ENCODE results near the gene NUAK1. TPM values are rescaled to one million over a fixed set of nuclear protein-coding genes. Genes with fewer than 3 reads are reported as not detected.

NUAK1 gene
- total RNA-seq, 1 donor from 2014 or later: 23.4 TPM

DNA sequence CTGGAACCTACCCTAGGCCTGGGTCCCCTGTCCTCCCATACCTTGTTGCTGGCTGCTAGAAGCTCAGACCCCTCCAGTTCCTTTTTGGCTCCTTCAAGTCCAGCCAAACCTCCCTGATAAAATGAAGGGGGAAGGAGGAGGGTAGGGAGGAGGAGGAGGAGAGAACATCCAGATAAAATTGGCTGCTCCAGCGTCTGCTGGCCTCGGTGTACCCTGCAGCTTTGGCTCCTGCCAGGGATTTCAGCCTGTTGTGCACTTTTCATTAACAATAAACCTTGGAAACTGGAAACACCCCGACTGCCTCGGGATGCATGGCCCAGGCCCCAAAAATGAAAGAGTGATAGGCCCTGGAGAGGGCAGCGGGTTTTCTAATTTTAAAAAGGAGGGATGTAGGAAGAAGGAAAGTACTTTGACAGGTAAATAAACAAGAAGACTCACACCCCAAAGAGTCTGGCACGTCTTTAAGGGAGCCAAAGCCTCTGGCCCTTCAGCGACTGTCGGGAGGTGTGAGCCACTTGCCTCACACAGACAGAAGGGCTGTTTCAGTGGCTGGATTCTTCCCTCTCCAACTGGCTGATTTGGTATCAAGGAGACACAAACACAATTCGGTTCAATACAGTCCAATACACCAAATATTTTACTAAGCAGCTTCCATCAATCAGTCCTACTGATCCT is 49.8 kb downstream of the NUAK1 start:
- Mint-ChIP-seq H3K4me3 (no peak overlapping the region), H3K27me3 (ENCODE audit: low read depth) (no peaks in the 10 kb centered on the region), H3K36me3 (peaks cover 12% of the 10 kb centered on the region), H3K4me1 (peaks cover 16% of the 10 kb centered on the region), H3K9me3 (no peaks in the 10 kb centered on the region), H3K27ac (no peak overlapping the region)
- no peak for DNase-seq (ENCODE audit: low spot score in 2 of 2, unreplicated experiment in 2 of 2)
- TF ChIP-seq, protein P1, sequence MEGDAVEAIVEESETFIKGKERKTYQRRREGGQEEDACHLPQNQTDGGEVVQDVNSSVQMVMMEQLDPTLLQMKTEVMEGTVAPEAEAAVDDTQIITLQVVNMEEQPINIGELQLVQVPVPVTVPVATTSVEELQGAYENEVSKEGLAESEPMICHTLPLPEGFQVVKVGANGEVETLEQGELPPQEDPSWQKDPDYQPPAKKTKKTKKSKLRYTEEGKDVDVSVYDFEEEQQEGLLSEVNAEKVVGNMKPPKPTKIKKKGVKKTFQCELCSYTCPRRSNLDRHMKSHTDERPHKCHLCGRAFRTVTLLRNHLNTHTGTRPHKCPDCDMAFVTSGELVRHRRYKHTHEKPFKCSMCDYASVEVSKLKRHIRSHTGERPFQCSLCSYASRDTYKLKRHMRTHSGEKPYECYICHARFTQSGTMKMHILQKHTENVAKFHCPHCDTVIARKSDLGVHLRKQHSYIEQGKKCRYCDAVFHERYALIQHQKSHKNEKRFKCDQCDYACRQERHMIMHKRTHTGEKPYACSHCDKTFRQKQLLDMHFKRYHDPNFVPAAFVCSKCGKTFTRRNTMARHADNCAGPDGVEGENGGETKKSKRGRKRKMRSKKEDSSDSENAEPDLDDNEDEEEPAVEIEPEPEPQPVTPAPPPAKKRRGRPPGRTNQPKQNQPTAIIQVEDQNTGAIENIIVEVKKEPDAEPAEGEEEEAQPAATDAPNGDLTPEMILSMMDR (IDR thresholded peaks at IDR 0.05; ENCODE audit: unreplicated experiment): no peak

DNA sequence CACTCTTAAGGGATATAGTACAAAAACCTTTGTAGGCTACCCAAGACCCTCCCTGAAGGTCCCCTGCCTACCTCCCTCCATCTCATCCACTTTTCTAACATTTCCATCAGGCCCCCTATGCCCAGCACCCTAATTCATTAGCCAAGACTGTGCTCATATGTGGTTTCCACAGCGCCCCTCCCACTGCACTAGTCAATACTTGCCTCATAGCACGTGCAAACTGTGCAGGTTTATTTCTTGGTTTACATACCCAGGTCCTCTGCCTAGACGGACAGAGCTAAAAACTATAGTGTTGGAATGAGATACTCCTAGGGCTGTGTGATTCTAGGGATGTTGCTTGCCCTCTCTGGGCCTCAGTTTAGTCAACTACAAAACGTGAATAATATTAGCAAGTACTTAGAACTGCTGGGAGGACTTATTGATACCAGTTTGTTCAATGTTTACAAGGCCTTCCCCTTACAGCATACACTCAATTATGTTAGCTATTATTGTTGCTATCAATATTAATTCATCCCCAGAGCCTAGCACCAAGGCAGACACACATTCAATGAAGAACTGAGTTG is 50.4 kb downstream of the NUAK1 start:
- Mint-ChIP-seq H3K9me3 (no peaks in the 10 kb centered on the region), H3K27ac (no peak overlapping the region), H3K4me3 (no peak overlapping the region), H3K27me3 (ENCODE audit: low read depth) (no peaks in the 10 kb centered on the region), H3K4me1 (peaks cover 20% of the 10 kb centered on the region), H3K36me3 (peaks cover 10% of the 10 kb centered on the region)
- TF ChIP-seq, protein P1 (IDR thresholded peaks at IDR 0.05; ENCODE audit: unreplicated experiment): no peak
- DNase-seq (ENCODE audit: low spot score in 2 of 2, unreplicated experiment in 2 of 2): no peak

DNA sequence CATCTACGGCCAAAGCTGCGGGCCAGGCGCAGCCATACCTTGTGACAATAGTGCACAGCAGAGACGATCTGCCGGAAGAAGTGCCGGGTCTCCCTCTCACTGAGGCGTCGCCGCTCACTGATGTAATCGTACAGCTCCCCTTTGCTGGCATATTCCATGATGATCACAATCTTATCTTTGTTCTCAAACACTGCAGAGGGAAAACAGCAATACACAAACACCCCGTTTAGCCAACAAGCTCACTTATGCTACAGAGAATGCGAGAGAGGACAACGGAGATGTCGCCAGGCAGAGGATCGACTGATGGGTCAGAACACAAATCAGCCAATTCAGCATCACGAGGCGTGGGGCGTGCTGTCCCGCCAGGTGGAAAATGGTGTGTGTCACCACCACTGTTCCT is 52.1 kb downstream of the NUAK1 start:
- H3K27ac Mint-ChIP-seq: no peak overlapping the region
- DNase-seq (ENCODE audit: low spot score in 2 of 2, unreplicated experiment in 2 of 2): no peak
- peaks cover 8% of the 10 kb centered on the region for H3K27me3 Mint-ChIP-seq (ENCODE audit: low read depth)
- H3K9me3 Mint-ChIP-seq: no peaks in the 10 kb centered on the region
- H3K4me3 Mint-ChIP-seq: no peak overlapping the region
- H3K4me1 Mint-ChIP-seq: peaks cover 20% of the 10 kb centered on the region
- TF ChIP-seq, protein P1 (IDR thresholded peaks at IDR 0.05; ENCODE audit: unreplicated experiment): no peak
- H3K36me3 Mint-ChIP-seq: peaks cover 18% of the 10 kb centered on the region

- Mint-ChIP-seq H3K27ac (no peak overlapping the region), H3K27me3 (ENCODE audit: low read depth) (peaks cover 20% of the 10 kb centered on the region), H3K4me3 (no peak overlapping the region), H3K9me3 (no peaks in the 10 kb centered on the region), H3K4me1 (peaks cover 26% of the 10 kb centered on the region), H3K36me3 (peaks cover 30% of the 10 kb centered on the region)
- DNase-seq (ENCODE audit: low spot score in 2 of 2, unreplicated experiment in 2 of 2): no peak
- TF ChIP-seq, protein P1 (IDR thresholded peaks at IDR 0.05; ENCODE audit: unreplicated experiment): no peak
Observed at GRCh38 chr12:106085213-106085612, 53.5 kb downstream of the NUAK1 start.

- TF ChIP-seq, protein P1 (IDR thresholded peaks at IDR 0.05; ENCODE audit: unreplicated experiment): no peak
- no peak for DNase-seq (ENCODE audit: low spot score in 2 of 2, unreplicated experiment in 2 of 2)
- Mint-ChIP-seq H3K4me1 (peaks cover 29% of the 10 kb centered on the region), H3K9me3 (no peaks in the 10 kb centered on the region), H3K4me3 (no peak overlapping the region), H3K27me3 (ENCODE audit: low read depth) (peaks cover 24% of the 10 kb centered on the region), H3K36me3 (peaks cover 31% of the 10 kb centered on the region), H3K27ac (peak overlapping the region; percentile 43)
Observed at GRCh38 chr12:106084759-106085158, 54.0 kb downstream of the NUAK1 start.
